Measurements from ENCODE around the gene MYL5. TPM values are rescaled to one million over a fixed set of nuclear protein-coding genes. Genes with fewer than 3 reads are reported as not detected.

The MYL5 gene
- total and polyA plus RNA-seq, 12 donors: 3.3 to 8.1 (median 6.1) TPM

- ATAC-seq (peak in 1 of 8 donors; percentile 5), DNase-seq (no peak)
- 85% methylated on average over 54 to 55 of the region's 58 CpGs for WGBS, 2 donors
- Histone ChIP-seq H3K9me3 (no peaks in the 10 kb centered on the region), H3K4me3 (no peak overlapping the region), H3K4me1 (peaks cover 13 to 34% (median 27%) of the 10 kb centered on the region in 9 donors), H3K36me3 (peaks cover 0 to 6% (median 0%) of the 10 kb centered on the region in 9 donors), H3K27me3 (no peaks in the 10 kb centered on the region), H3K27ac (no peak overlapping the region)
- TF ChIP-seq CTCF (IDR thresholded peaks at IDR 0.05): no peak
- intact Hi-C loops (cut with DNase I): loop anchor here in 1 of 10 donors (10.0 kb wide), 1 partner anchor 253 kb away; the partner anchor contains the start of genes GAK and TMEM175
These were observed 7.6 kb downstream of the MYL5 start for GRCh38 chr4:681736-682451.

- H3K27me3 ChIP-seq: no peaks in the 10 kb centered on the region
- intact Hi-C loops (cut with DNase I): loop anchor here in 1 of 10 donors (10.0 kb wide), 1 partner anchor 252 kb away; the partner anchor contains the start of genes GAK and TMEM175
- peaks cover 0 to 6% (median 0%) of the 10 kb centered on the region in 9 donors for H3K36me3 ChIP-seq
- no peak overlapping the region for H3K4me3 ChIP-seq
- H3K27ac ChIP-seq: no peak overlapping the region
- DNase-seq (no peak), ATAC-seq (no peak)
- WGBS, 2 donors: 95% methylated on average over 23 of the region's 23 CpGs
- H3K4me1 ChIP-seq: peaks cover 20 to 41% (median 35%) of the 10 kb centered on the region in 9 donors
- H3K9me3 ChIP-seq: no peaks in the 10 kb centered on the region
- TF ChIP-seq CTCF (IDR thresholded peaks at IDR 0.05): no peak
These were observed 8.3 kb downstream of the MYL5 start for GRCh38 chr4:682490-683172.

- Histone ChIP-seq H3K4me1 (peaks cover 28 to 49% (median 42%) of the 10 kb centered on the region in 9 donors), H3K27ac (peak overlapping the region in 3 of 10 donors; percentile 22 to 62 (median 39)), H3K27me3 (no peaks in the 10 kb centered on the region), H3K4me3 (no peak overlapping the region), H3K36me3 (peaks cover 0 to 6% (median 0%) of the 10 kb centered on the region in 9 donors), H3K9me3 (no peaks in the 10 kb centered on the region)
- no peak for DNase-seq
- peak in 3 of 8 donors; percentile 0 to 2 (median 1) for ATAC-seq
- no peak for TF ChIP-seq CTCF (IDR thresholded peaks at IDR 0.05)
- intact Hi-C loops (cut with DNase I): loop anchor here in 1 of 10 donors (10.0 kb wide), 1 partner anchor 251 kb away; the partner anchor contains the start of genes GAK and TMEM175
- WGBS, 2 donors: 81 to 84% methylated on average over 25 of the region's 25 CpGs
These were observed 9.0 kb downstream of the MYL5 start for GRCh38 chr4:683247-683897.
